WTC11 (cell line): Measurements from ENCODE around the gene TNNI3K. TPM values are rescaled to one million over a fixed set of nuclear protein-coding genes. Genes with fewer than 3 reads are reported as not detected.

Experiments used
- ATAC-seq: fragments of 200-7000 bp; cut with Tn5 transposase; 2 replicates; pipeline ENCODE4 v1.10.0; 2021; ENCODE audit warnings: mild to moderate bottlenecking, moderate library complexity
- CTCF ChIA-PET: fragments of 300-600 bp; sonication (Branson Sonifier 250); formaldehyde crosslinking; loops from one replicate; lab custom pipeline; 2021; ENCODE audit warnings: antibody characterized with exemption; lab: Charles Lee
- POLR2A ChIA-PET: fragments of 350-600 bp; sonication (Branson Sonifier 250); formaldehyde crosslinking; loops from one replicate; lab custom pipeline; 2021; ENCODE audit warnings: antibody characterized with exemption; lab: Charles Lee
- DNase-seq: peaks from one replicate; pipeline ENCODE4 v3.0.0; 2021; ENCODE audit warnings: low spot score
- H3K27ac Mint-ChIP-seq: 2 replicates; pipeline ENCODE4 v1.8.0; 2021; ENCODE audit warnings: mixed read lengths
- H3K27me3 Mint-ChIP-seq: 2 replicates; pipeline ENCODE4 v1.8.0; 2021; ENCODE audit warnings: low read depth, mild to moderate bottlenecking, moderate library complexity, mixed read lengths
- H3K36me3 Mint-ChIP-seq: 2 replicates; pipeline ENCODE4 v1.8.0; 2021; ENCODE audit warnings: mixed read lengths
- H3K4me1 Mint-ChIP-seq: 2 replicates; pipeline ENCODE4 v1.8.0; 2022; ENCODE audit warnings: mixed read lengths
- H3K4me3 Mint-ChIP-seq: 2 replicates; pipeline ENCODE4 v1.8.0; 2021; ENCODE audit warnings: mild to moderate bottlenecking, moderate library complexity, mixed read lengths
- H3K9me3 Mint-ChIP-seq: 2 replicates; pipeline ENCODE4 v1.8.0; 2021; ENCODE audit warnings: mixed read lengths
- ATF1 ChIP-seq: sonication (generic); formaldehyde crosslinking; IDR thresholded peaks from 2 replicates; pipeline ENCODE4 v1.8.1; 2023; ENCODE audit warnings: mild to moderate bottlenecking, moderate library complexity, missing genetic modification reagents
- EMX1 ChIP-seq: fragments of 250-450 bp; sonication (Bioruptor Pico); IDR thresholded peaks from 2 replicates; pipeline ENCODE4 v1.8.0; 2021; ENCODE audit warnings: mild to moderate bottlenecking
- ESRRA ChIP-seq: sonication (generic); formaldehyde crosslinking; IDR thresholded peaks from 2 replicates; pipeline ENCODE4 v1.8.1; 2022; ENCODE audit warnings: mild to moderate bottlenecking, missing genetic modification reagents, borderline replicate concordance
- GABPB1 ChIP-seq: sonication (generic); formaldehyde crosslinking; IDR thresholded peaks from 2 replicates; pipeline ENCODE4 v1.8.1; 2023; ENCODE audit warnings: mild to moderate bottlenecking, missing genetic modification reagents
- HMGA2 ChIP-seq: fragments of 250-450 bp; sonication (Bioruptor Pico); IDR thresholded peaks from 2 replicates; pipeline ENCODE4 v1.4.0; 2021; ENCODE audit warnings: mild to moderate bottlenecking, moderate library complexity
- JAZF1 ChIP-seq: fragments of 250-450 bp; sonication (Bioruptor Pico); IDR thresholded peaks from 2 replicates; pipeline ENCODE4 v1.9.0; 2021; ENCODE audit warnings: moderate library complexity, mild to moderate bottlenecking, inconsistent platforms
- KAT7 ChIP-seq: sonication (generic); formaldehyde crosslinking; IDR thresholded peaks from 2 replicates; pipeline ENCODE4 v1.8.1; 2023; ENCODE audit warnings: missing genetic modification reagents, mild to moderate bottlenecking, borderline replicate concordance
- NFE2L1 ChIP-seq: sonication (generic); formaldehyde crosslinking; IDR thresholded peaks from 2 replicates; pipeline ENCODE4 v1.8.1; 2023; ENCODE audit warnings: missing genetic modification reagents
- OVOL2 ChIP-seq: fragments of 250-450 bp; sonication (Bioruptor Pico); IDR thresholded peaks from 2 replicates; pipeline ENCODE4 v1.9.0; 2021; ENCODE audit warnings: mild to moderate bottlenecking, borderline replicate concordance
- PREB ChIP-seq: sonication (generic); formaldehyde crosslinking; IDR thresholded peaks from 2 replicates; pipeline ENCODE4 v1.8.1; 2022; ENCODE audit warnings: mild to moderate bottlenecking, missing genetic modification reagents, moderate library complexity, borderline replicate concordance
- SMAD3 ChIP-seq: sonication (generic); formaldehyde crosslinking; IDR thresholded peaks from 2 replicates; pipeline ENCODE4 v1.8.0; 2022; ENCODE audit warnings: missing genetic modification reagents, mild to moderate bottlenecking, borderline replicate concordance
- TEAD1 ChIP-seq: sonication (generic); formaldehyde crosslinking; IDR thresholded peaks from 2 replicates; pipeline ENCODE4 v1.8.0; 2022; ENCODE audit warnings: mild to moderate bottlenecking, missing genetic modification reagents
- USF1 ChIP-seq: sonication (generic); formaldehyde crosslinking; IDR thresholded peaks from 2 replicates; pipeline ENCODE4 v1.8.0; 2022; ENCODE audit warnings: mild to moderate bottlenecking, missing genetic modification reagents
- ZNF138 ChIP-seq: sonication (generic); formaldehyde crosslinking; conservative IDR thresholded peaks from 2 replicates; pipeline ENCODE4 v1.8.1; 2022; ENCODE audit warnings: mild to moderate bottlenecking, moderate library complexity, missing genetic modification reagents
- ZNF263 ChIP-seq: sonication (generic); formaldehyde crosslinking; IDR thresholded peaks from 2 replicates; pipeline ENCODE4 v1.8.1; 2022; ENCODE audit warnings: low read depth, mild to moderate bottlenecking, moderate library complexity, missing genetic modification reagents
- total RNA-seq: library from RNA; stranded (reverse); gene quantifications from 3 replicates; pipeline ENCODE4 v1.2.3, GENCODE V29; 2021
- TF ChIP-seq, protein P1 (sequence below): sonication (generic); formaldehyde crosslinking; IDR thresholded peaks from 2 replicates; pipeline ENCODE4 v1.8.0; 2022; ENCODE audit warnings: missing genetic modification reagents
- TF ChIP-seq, protein P2 (sequence below): fragments of 250-450 bp; sonication (Bioruptor Pico); IDR thresholded peaks from 2 replicates; pipeline ENCODE4 v2.1.2; 2022; ENCODE audit warnings: mild to moderate bottlenecking, moderate library complexity
- TF ChIP-seq, protein P3 (sequence below): sonication (generic); formaldehyde crosslinking; conservative IDR thresholded peaks from 2 replicates; pipeline ENCODE4 v1.8.1; 2023; ENCODE audit warnings: mild to moderate bottlenecking, low read depth, missing genetic modification reagents, moderate library complexity
- TF ChIP-seq, protein P4 (sequence below): fragments of 200-600 bp; IDR thresholded peaks from 2 replicates; pipeline ENCODE4 v1.8.0; 2022; ENCODE audit warnings: antibody characterized with exemption

The TNNI3K gene
- total RNA-seq, 1 experiment from 2014 or later = 0.07 TPM

- TF ChIP-seq, protein P1, sequence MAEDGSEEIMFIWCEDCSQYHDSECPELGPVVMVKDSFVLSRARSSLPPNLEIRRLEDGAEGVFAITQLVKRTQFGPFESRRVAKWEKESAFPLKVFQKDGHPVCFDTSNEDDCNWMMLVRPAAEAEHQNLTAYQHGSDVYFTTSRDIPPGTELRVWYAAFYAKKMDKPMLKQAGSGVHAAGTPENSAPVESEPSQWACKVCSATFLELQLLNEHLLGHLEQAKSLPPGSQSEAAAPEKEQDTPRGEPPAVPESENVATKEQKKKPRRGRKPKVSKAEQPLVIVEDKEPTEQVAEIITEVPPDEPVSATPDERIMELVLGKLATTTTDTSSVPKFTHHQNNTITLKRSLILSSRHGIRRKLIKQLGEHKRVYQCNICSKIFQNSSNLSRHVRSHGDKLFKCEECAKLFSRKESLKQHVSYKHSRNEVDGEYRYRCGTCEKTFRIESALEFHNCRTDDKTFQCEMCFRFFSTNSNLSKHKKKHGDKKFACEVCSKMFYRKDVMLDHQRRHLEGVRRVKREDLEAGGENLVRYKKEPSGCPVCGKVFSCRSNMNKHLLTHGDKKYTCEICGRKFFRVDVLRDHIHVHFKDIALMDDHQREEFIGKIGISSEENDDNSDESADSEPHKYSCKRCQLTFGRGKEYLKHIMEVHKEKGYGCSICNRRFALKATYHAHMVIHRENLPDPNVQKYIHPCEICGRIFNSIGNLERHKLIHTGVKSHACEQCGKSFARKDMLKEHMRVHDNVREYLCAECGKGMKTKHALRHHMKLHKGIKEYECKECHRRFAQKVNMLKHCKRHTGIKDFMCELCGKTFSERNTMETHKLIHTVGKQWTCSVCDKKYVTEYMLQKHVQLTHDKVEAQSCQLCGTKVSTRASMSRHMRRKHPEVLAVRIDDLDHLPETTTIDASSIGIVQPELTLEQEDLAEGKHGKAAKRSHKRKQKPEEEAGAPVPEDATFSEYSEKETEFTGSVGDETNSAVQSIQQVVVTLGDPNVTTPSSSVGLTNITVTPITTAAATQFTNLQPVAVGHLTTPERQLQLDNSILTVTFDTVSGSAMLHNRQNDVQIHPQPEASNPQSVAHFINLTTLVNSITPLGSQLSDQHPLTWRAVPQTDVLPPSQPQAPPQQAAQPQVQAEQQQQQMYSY (CRISPR knock-in tag) = no peak
- TF ChIP-seq HMGA2 (CRISPR knock-in tag) (no peak), JAZF1 (no peak)
- TF ChIP-seq, protein P2, sequence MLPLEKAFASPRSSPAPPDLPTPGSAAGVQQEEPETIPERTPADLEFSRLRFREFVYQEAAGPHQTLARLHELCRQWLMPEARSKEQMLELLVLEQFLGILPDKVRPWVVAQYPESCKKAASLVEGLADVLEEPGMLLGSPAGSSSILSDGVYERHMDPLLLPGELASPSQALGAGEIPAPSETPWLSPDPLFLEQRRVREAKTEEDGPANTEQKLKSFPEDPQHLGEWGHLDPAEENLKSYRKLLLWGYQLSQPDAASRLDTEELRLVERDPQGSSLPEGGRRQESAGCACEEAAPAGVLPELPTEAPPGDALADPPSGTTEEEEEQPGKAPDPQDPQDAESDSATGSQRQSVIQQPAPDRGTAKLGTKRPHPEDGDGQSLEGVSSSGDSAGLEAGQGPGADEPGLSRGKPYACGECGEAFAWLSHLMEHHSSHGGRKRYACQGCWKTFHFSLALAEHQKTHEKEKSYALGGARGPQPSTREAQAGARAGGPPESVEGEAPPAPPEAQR (CRISPR knock-in tag) = no peak
These were observed 230.1 kb downstream of the TNNI3K start (continued) for GRCh38 chr1:74465193-74465681.

- DNase-seq (no peak), ATAC-seq (peak; percentile 50; the same call in 1 of the 2 replicates)
- Mint-ChIP-seq H3K9me3 (peaks cover 24% of the 10 kb centered on the region), H3K27me3 (no peaks in the 10 kb centered on the region), H3K27ac (no peak overlapping the region), H3K36me3 (peaks cover 18% of the 10 kb centered on the region), H3K4me3 (no peak overlapping the region), H3K4me1 (peaks cover 34% of the 10 kb centered on the region)
- POLR2A ChIA-PET = interaction anchor here (0.6 kb wide), 1 partner anchor 1372 kb away, joined by 3 read pairs; no protein-coding TSS in a partner anchor
- TF ChIP-seq GABPB1 = no peak
- TF ChIP-seq ATF1 (CRISPR knock-in tag) = no peak
- no peak for TF ChIP-seq NFE2L1 (CRISPR knock-in tag)
- TF ChIP-seq, protein P3, sequence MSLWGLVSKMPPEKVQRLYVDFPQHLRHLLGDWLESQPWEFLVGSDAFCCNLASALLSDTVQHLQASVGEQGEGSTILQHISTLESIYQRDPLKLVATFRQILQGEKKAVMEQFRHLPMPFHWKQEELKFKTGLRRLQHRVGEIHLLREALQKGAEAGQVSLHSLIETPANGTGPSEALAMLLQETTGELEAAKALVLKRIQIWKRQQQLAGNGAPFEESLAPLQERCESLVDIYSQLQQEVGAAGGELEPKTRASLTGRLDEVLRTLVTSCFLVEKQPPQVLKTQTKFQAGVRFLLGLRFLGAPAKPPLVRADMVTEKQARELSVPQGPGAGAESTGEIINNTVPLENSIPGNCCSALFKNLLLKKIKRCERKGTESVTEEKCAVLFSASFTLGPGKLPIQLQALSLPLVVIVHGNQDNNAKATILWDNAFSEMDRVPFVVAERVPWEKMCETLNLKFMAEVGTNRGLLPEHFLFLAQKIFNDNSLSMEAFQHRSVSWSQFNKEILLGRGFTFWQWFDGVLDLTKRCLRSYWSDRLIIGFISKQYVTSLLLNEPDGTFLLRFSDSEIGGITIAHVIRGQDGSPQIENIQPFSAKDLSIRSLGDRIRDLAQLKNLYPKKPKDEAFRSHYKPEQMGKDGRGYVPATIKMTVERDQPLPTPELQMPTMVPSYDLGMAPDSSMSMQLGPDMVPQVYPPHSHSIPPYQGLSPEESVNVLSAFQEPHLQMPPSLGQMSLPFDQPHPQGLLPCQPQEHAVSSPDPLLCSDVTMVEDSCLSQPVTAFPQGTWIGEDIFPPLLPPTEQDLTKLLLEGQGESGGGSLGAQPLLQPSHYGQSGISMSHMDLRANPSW = no peak
- no peak for TF ChIP-seq USF1 (CRISPR knock-in tag)
- no peak for TF ChIP-seq SMAD3
- no peak for TF ChIP-seq KAT7
- CTCF ChIA-PET = interaction anchor here (1.0 to 1.9 kb wide), 6 partner anchors 10 to 344 kb away, joined by 3 to 18 read pairs (median 6); no protein-coding TSS in a partner anchor
These were observed 232.7 kb downstream of the TNNI3K start for GRCh38 chr1:74467786-74468377.

GRCh38 chr1:74468982-74469603, 233.9 kb downstream of the TNNI3K start:
- peaks cover 19% of the 10 kb centered on the region for H3K9me3 Mint-ChIP-seq
- no peaks in the 10 kb centered on the region for H3K27me3 Mint-ChIP-seq
- ATAC-seq = peak; percentile 49; the same call in 1 of the 2 replicates
- TF ChIP-seq EMX1 (CRISPR knock-in tag) = no peak
- no peak for TF ChIP-seq ZNF263 (CRISPR knock-in tag)
- TF ChIP-seq, protein P4, sequence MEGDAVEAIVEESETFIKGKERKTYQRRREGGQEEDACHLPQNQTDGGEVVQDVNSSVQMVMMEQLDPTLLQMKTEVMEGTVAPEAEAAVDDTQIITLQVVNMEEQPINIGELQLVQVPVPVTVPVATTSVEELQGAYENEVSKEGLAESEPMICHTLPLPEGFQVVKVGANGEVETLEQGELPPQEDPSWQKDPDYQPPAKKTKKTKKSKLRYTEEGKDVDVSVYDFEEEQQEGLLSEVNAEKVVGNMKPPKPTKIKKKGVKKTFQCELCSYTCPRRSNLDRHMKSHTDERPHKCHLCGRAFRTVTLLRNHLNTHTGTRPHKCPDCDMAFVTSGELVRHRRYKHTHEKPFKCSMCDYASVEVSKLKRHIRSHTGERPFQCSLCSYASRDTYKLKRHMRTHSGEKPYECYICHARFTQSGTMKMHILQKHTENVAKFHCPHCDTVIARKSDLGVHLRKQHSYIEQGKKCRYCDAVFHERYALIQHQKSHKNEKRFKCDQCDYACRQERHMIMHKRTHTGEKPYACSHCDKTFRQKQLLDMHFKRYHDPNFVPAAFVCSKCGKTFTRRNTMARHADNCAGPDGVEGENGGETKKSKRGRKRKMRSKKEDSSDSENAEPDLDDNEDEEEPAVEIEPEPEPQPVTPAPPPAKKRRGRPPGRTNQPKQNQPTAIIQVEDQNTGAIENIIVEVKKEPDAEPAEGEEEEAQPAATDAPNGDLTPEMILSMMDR = peak; percentile 34
- TF ChIP-seq ESRRA (CRISPR knock-in tag) = no peak
- no peak for TF ChIP-seq TEAD1 (CRISPR knock-in tag)
- TF ChIP-seq PREB (CRISPR knock-in tag) = no peak
- TF ChIP-seq ZNF138 (CRISPR knock-in tag) = no peak
- TF ChIP-seq OVOL2 (CRISPR knock-in tag) = no peak
- no peak overlapping the region for H3K4me3 Mint-ChIP-seq
- POLR2A ChIA-PET = interaction anchor here (0.6 kb wide), 1 partner anchor 765 kb away, joined by 4 read pairs; no protein-coding TSS in a partner anchor
- no peak for DNase-seq
- CTCF ChIA-PET = interaction anchor here (0.6 to 1.9 kb wide), 16 partner anchors 8 to 345 kb away, joined by 3 to 18 read pairs (median 4); partner anchors contain the start of gene TYW3
- H3K36me3 Mint-ChIP-seq = peaks cover 15% of the 10 kb centered on the region
- peaks cover 34% of the 10 kb centered on the region for H3K4me1 Mint-ChIP-seq
- no peak overlapping the region for H3K27ac Mint-ChIP-seq
